ENCODE data around the gene ZNF528. TPM values are rescaled to one million over a fixed set of nuclear protein-coding genes. Genes with fewer than 3 reads are reported as not detected.

ZNF528 gene
- 5.5 and 14.9 TPM in 2 replicates for total RNA-seq

DNA sequence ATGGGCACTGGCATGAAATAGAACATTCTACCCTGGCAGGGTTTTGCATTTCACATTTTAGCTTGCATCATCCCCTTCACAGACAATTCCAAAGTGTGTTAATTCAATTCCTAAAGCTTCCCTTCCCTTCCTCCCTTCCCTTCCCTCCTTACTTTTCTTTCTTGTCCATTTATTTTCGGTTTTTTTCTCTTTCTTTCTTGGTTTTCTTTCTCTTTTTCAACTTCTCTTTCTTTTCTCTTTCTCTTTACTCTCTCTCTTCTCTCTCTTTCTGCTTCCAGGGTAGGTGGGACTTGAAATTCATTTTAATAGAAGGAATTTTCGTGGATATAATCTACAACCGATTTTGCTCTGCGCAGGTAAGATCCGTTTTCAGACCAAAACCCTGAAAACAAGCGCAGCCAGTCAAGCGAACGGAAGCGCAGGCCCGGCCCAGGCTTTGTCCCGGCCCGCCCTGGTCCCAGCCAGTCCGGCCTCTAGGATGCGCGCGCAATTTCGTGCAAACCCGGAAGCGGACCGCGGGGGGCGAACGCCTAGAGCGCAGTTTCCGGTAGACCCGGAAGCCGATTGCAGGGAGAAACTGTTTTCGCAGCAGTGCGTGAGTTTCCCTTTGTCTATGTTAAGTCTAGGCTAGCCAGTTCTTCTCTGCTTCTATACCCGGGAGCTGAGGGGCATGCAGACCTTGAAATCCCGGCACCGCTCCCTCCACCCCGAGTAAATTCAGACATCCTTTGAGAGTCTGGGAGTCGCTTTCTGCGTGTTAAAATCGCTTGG is at the start of gene ZNF528:
Gene ZNF528, plus strand, starts transcription at position 540 of the 771 bp plus-strand sequence. CDS start 4,165 bp downstream, outside the sequence.

GRCh38 chr19:52369559-52370340 is 27.9 kb upstream of the ZNF528 start, which contains the start of gene ZNF880:
TSS of gene ZNF880 (plus strand) at chr19:52369923. CDS start at chr19:52369966, 43 bp downstream.

GRCh38 chr19:52428937-52429336 is 31.3 kb downstream of the ZNF528 start, which contains the start of gene ZNF534:
TSS of gene ZNF534 (plus strand) at chr19:52429148. CDS start at chr19:52431475, 2,327 bp downstream.

GRCh38 chr19:52453324-52454094 is 55.9 kb downstream of the ZNF528 start, which contains the start of gene ZNF578:
TSS of gene ZNF578 (plus strand) at chr19:52453553. CDS start at chr19:52501846, 48,293 bp downstream.

Other genes starting within 250 kb of the ZNF528 start
- gene ZNF836, start 226.2 kb upstream of the ZNF528 start, total RNA-seq = 5.3 and 11.7 TPM in 2 replicates
- 79.8 and 217 TPM in 2 replicates for gene PPP2R1A, start 207.8 kb upstream of the ZNF528 start, total RNA-seq
- 4.9 and 16.7 TPM in 2 replicates for gene ZNF766, start 128.3 kb upstream of the ZNF528 start, total RNA-seq
- gene ZNF480, start 100.7 kb upstream of the ZNF528 start, total RNA-seq = 4.9 and 6.7 TPM in 2 replicates
- gene ZNF610, start 61.6 kb upstream of the ZNF528 start, total RNA-seq = 1.3 and 3.2 TPM in 2 replicates
- 10.5 and 14.8 TPM in 2 replicates for gene ZNF880, start 27.9 kb upstream of the ZNF528 start, total RNA-seq
- gene ZNF534, start 31.3 kb downstream of the ZNF528 start, total RNA-seq = 0.06 TPM in 1 of 2 replicates, not detected in the other
- 1.3 and 3.9 TPM in 2 replicates for gene ZNF578, start 55.7 kb downstream of the ZNF528 start, total RNA-seq
- gene ZNF808, start 129.8 kb downstream of the ZNF528 start, total RNA-seq = 10.4 and 26.4 TPM in 2 replicates
- gene ZNF701, start 172.4 kb downstream of the ZNF528 start, total RNA-seq = 11.2 and 17.4 TPM in 2 replicates
- gene ZNF83, start 240.5 kb downstream of the ZNF528 start, total RNA-seq = 26.4 and 60.7 TPM in 2 replicates